Activated T-helper 2 cell treated with anti-CD3 and anti-CD28 coated beads, Interferon-gamma antibody, Interleukin-2, Interleukin-4, amounts not matched to agents 10 μg/mL and 5 μg/mL and 100 μg/mL, durations not matched to agents 14 hours and 24 hours and 36 hours (primary cell): ENCODE data around the gene TAS2R38. TPM values are rescaled to one million over a fixed set of nuclear protein-coding genes. Genes with fewer than 3 reads are reported as not detected.

ENCODE experiments used
- DNase-seq: peaks from one replicate; pipeline ENCODE4 v3.0.0; 2021; ENCODE audit warnings: low spot score
- H3K27ac Mint-ChIP-seq: one replicate; pipeline ENCODE4 v1.8.0; 2021; ENCODE audit warnings: mixed read lengths
- H3K27me3 Mint-ChIP-seq: one replicate; pipeline ENCODE4 v1.8.0; 2021; ENCODE audit warnings: low read depth, mixed read lengths
- H3K36me3 Mint-ChIP-seq: one replicate; pipeline ENCODE4 v1.8.0; 2021; ENCODE audit warnings: low read depth, mixed read lengths
- H3K4me1 Mint-ChIP-seq: one replicate; pipeline ENCODE4 v1.8.0; 2021; ENCODE audit warnings: low read depth, mixed read lengths
- H3K4me3 Mint-ChIP-seq: one replicate; pipeline ENCODE4 v1.8.0; 2021; ENCODE audit warnings: low read depth, mild to moderate bottlenecking, moderate library complexity, mixed read lengths
- H3K9me3 Mint-ChIP-seq: one replicate; pipeline ENCODE4 v1.8.0; 2021; ENCODE audit warnings: mixed read lengths
- intact Hi-C: fragments of 100-400 bp; cut with micrococcal nuclease; formaldehyde crosslinking; loops from one replicate; pipeline ENCODE4 v1.15.1; 2023
- total RNA-seq: library from RNA; stranded (reverse); gene quantifications from 2 replicates; pipeline ENCODE4 v1.2.3, GENCODE V29; 2022

TAS2R38 gene
- total RNA-seq, 1 donor from 2014 or later: not detected

DNA sequence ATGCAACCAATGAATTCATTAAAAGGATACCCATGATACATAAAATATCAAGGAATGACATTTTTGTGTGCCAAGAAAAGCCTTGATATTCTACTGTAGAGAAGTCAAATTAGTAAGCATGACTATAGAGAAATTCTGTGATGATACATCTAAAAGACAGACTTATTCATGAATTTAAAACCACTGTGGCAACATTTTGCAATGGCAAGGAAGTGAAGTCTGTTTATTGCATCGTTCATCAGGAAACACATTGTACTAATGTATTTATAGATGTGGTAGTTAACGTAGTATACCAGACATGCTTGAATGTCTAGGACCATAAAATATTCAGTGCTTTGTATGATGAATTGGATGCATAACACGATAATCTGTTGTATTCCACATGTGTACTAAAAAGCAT, 17.5 kb downstream of the TAS2R38 start:
- H3K9me3 Mint-ChIP-seq: no peaks in the 10 kb centered on the region
- no peaks in the 10 kb centered on the region for H3K27me3 Mint-ChIP-seq
- DNase-seq: no peak
- intact Hi-C loops: no loop called here
- no peak overlapping the region for H3K27ac Mint-ChIP-seq
- H3K4me1 Mint-ChIP-seq: no peaks in the 10 kb centered on the region
- no peaks in the 10 kb centered on the region for H3K36me3 Mint-ChIP-seq
- no peak overlapping the region for H3K4me3 Mint-ChIP-seq

DNA sequence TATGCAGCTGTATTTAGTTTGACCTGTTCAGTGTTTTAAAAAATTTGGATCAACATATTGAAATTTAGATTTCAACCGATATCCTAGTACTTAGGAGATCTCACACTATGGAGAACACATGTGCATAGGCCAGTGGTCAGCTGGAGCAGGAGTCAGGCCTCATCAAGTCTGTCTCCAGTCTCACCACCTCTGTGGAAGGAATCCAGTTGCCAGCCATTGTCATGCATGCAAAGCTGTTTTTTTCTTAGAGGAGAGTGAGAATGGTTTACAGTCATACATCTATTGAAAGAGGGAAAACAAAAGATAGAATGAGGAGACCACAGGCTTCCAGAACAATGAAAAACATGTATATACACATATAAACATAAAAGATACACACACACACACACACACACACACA, 19.2 kb downstream of the TAS2R38 start:
- no peak for DNase-seq
- Mint-ChIP-seq H3K4me1 (no peaks in the 10 kb centered on the region), H3K9me3 (no peaks in the 10 kb centered on the region), H3K4me3 (no peak overlapping the region), H3K27me3 (no peaks in the 10 kb centered on the region), H3K27ac (no peak overlapping the region), H3K36me3 (no peaks in the 10 kb centered on the region)
- intact Hi-C loops: no loop called here

DNA sequence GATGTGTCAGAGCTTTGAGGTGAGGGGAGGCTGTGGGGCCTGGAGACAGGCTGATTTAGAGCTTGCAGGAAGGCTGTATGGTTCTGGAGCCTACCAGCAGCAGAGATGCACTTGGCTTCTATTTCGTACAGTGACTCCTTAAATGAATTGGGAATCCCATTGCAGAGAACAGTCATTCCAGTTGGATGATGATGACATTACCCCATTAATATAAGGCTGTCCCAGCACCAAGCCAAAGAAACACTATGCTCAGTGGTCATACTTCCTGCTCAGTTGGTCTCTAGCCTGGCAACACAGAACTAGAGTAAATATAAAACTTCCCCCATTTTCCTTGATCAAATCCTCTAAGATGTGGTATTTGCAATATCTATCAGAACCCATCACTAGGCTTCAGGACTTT, 21.1 kb downstream of the TAS2R38 start:
- Mint-ChIP-seq H3K9me3 (no peaks in the 10 kb centered on the region), H3K27me3 (no peaks in the 10 kb centered on the region), H3K4me1 (no peaks in the 10 kb centered on the region), H3K27ac (no peak overlapping the region), H3K4me3 (no peak overlapping the region), H3K36me3 (no peaks in the 10 kb centered on the region)
- no peak for DNase-seq
- intact Hi-C loops: no loop called here

DNA sequence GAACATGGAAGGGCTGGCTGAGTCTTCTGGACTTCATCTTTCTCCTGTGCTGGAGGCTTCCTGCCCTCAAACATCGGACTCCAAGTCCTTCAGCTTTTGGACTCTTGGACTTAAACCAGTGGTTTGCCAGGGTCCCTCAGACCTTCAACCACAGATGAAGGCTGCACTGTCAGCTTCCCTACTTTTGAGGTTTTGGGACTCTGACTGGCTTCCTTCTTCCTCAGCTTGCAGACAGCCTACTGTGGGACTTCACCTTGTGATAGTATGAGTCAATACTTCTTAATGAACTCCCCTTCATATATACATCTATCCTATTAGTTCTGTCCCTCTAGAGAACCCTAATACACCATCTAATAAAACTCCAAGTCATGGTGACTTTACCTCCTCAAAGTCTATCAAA, 22.8 kb downstream of the TAS2R38 start:
- H3K27me3 Mint-ChIP-seq: no peaks in the 10 kb centered on the region
- no peaks in the 10 kb centered on the region for H3K9me3 Mint-ChIP-seq
- no peak overlapping the region for H3K27ac Mint-ChIP-seq

DNA sequence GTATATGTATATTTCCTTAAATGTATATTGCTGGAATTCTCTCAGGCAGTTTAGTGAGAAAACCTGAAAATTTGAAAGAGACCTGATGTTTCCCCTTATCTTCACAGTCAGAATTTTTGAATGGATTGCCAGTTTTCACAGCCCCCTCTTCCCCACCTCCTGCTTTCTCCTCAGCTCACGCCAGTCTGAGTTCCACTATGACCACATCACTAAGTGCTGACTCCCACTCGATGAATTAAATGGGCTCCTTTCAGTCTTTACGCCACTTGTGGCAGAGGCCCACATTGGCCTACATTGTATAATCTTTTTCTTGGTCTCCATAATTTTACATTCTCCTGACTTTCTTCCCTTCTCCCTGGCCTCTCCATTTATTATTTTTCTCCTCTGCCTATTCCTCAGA, 23.7 kb downstream of the TAS2R38 start:
- Mint-ChIP-seq H3K4me1 (no peaks in the 10 kb centered on the region), H3K4me3 (no peak overlapping the region), H3K27me3 (no peaks in the 10 kb centered on the region), H3K36me3 (no peaks in the 10 kb centered on the region), H3K9me3 (no peaks in the 10 kb centered on the region), H3K27ac (no peak overlapping the region)
- intact Hi-C loops: no loop called here
- no peak for DNase-seq

More for the DNA sequence above, 22.8 kb downstream of the TAS2R38 start:
- Mint-ChIP-seq H3K4me3 (no peak overlapping the region), H3K36me3 (no peaks in the 10 kb centered on the region), H3K4me1 (no peaks in the 10 kb centered on the region)
- intact Hi-C loops: no loop called here
- no peak for DNase-seq

DNA sequence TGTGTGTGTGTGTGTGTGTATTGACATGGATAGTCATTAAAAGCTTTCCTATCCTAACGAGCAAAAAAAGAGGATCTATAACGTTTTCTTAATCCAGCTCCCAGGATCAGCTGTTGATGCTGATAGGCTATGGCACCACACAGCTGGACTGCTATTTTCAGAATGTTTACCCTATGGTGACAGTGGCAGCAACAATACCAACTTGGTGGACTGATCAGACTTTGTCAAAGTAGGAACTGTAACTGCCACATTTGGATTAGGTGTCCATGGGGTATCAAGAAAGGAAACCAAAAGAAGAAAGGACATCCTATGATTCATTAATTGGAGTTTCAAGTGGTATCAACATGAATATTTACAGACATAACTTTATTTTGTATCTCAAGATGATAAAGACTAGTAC, 24.1 kb downstream of the TAS2R38 start:
- Mint-ChIP-seq H3K4me3 (no peak overlapping the region), H3K36me3 (no peaks in the 10 kb centered on the region), H3K4me1 (no peaks in the 10 kb centered on the region), H3K27ac (no peak overlapping the region), H3K9me3 (no peaks in the 10 kb centered on the region), H3K27me3 (no peaks in the 10 kb centered on the region)
- intact Hi-C loops: no loop called here
- no peak for DNase-seq

DNA sequence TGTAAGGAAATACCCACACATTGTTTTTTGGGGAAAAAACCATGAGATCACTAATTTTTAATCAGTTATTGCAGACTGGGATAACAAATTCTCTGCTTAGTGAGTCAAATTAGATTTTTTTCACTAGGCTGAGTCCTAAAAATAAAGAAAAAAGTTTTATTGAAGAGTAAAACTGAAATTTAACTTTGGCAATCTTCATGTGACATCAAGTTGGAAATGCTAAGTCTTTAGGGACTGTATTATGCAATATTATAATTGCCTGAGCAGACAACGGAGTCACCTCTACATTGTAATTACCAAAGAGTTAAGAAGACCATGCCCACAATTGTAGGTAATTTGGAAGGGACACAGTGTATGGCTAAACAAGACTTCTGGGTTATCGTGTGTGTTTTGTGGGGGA, 24.6 kb downstream of the TAS2R38 start:
- intact Hi-C loops: no loop called here
- Mint-ChIP-seq H3K27ac (no peak overlapping the region), H3K9me3 (no peaks in the 10 kb centered on the region), H3K4me1 (no peaks in the 10 kb centered on the region), H3K36me3 (no peaks in the 10 kb centered on the region), H3K4me3 (no peak overlapping the region), H3K27me3 (no peaks in the 10 kb centered on the region)
- DNase-seq: no peak

DNA sequence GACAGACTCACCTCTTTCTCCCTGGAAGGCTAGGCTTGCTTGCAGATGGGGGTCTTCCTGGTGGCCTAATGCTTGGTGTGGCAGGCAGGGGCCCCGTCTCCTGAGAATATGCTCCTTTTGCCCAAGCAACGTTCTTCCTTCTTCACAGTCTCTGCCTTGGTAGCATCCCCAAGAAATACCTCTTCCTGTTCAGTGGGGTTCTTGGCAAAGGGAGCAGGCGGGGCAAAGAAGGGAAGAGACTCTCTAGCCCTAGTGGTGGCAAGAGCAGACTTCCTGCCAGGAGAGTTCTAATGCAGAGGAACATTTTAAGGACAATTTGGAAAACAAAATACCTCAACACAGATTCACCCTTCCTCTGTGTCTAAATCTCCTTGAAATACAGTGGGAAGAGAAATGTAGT, 26.8 kb downstream of the TAS2R38 start, which contains the start of gene CLEC5A:
CLEC5A (minus strand) TSS at position 179 of the 400 bp plus-strand sequence. CDS start 682 bp downstream, outside the sequence.
- intact Hi-C loops: no loop called here
- no peaks in the 10 kb centered on the region for H3K27me3 Mint-ChIP-seq
- H3K9me3 Mint-ChIP-seq: no peaks in the 10 kb centered on the region
- no peak for DNase-seq
- H3K27ac Mint-ChIP-seq: no peak within 1 kb of the TSS
- H3K36me3 Mint-ChIP-seq: no peaks in the 10 kb centered on the region
- H3K4me1 Mint-ChIP-seq: no peaks in the 10 kb centered on the region
- H3K4me3 Mint-ChIP-seq: no peak within 1 kb of the TSS

DNA sequence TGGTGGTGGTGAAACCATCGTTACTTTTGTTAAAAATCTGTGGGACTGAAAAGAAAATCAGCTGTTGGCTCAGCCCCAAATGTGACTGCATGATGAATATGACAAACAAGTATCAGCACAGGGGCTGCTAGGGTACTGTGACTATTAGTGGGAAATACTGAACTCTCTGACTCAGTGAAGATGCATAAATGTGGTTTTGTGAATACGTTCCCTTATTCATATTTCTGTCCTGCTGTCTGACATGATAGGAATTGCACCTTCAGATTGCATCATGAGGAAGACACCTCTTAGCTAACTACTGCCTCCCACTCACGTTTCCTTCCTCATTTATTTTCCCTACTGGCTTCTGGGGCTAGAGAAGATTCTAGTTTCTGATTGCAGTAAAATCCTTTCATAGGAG, 28.2 kb downstream of the TAS2R38 start:
- no peaks in the 10 kb centered on the region for H3K4me1 Mint-ChIP-seq

DNA sequence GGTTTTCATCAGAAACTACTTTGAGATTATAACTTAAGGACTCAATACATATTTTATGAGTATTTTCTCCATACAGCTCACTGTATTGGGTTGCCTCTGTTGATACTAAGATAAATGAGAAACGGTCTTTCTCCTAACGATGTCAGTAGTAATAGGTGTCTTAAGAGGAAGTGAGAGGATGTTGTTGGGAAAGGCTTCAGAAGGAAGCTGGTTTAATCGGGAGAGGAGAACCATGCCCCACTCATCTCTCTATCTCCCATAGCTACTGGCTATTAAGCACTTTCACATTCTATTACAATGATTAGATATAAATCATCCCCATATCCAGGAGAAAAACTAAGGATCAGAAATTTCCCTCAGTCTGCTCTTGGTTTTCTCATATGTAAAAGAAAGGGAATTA, 28.8 kb downstream of the TAS2R38 start:
- H3K36me3 Mint-ChIP-seq: no peaks in the 10 kb centered on the region
- no peak overlapping the region for H3K4me3 Mint-ChIP-seq
- intact Hi-C loops: no loop called here
- peaks cover 16% of the 10 kb centered on the region for H3K9me3 Mint-ChIP-seq
- H3K27ac Mint-ChIP-seq: no peak overlapping the region
- no peaks in the 10 kb centered on the region for H3K4me1 Mint-ChIP-seq
- no peaks in the 10 kb centered on the region for H3K27me3 Mint-ChIP-seq
- DNase-seq: no peak

More for the DNA sequence above, 28.2 kb downstream of the TAS2R38 start:
- Mint-ChIP-seq H3K36me3 (no peaks in the 10 kb centered on the region), H3K27ac (no peak overlapping the region), H3K4me3 (no peak overlapping the region), H3K9me3 (peaks cover 11% of the 10 kb centered on the region), H3K27me3 (no peaks in the 10 kb centered on the region)
- intact Hi-C loops: no loop called here
- DNase-seq: no peak

DNA sequence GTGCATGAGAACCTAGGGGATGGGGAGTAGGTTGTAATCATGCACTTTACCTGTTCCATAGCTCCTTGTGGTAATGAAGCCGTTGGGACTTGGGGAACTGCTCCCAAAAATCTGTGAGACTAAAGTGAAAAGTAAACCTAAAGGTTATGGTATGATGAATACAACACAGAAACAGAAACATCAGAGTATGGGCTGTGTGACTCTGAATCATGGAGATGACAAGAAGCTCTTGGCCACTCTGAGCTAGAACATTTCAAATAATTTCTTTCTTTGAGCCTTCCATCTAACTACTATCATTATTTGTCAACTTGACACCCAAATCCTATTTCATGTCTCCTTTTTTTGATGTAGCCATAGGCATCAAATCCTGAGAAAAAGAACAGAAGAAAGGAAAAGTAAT, 29.7 kb downstream of the TAS2R38 start:
- H3K4me1 Mint-ChIP-seq: no peaks in the 10 kb centered on the region
- no peak overlapping the region for H3K4me3 Mint-ChIP-seq
- no peak overlapping the region for H3K27ac Mint-ChIP-seq
- H3K36me3 Mint-ChIP-seq: no peaks in the 10 kb centered on the region
- H3K9me3 Mint-ChIP-seq: peaks cover 22% of the 10 kb centered on the region
- intact Hi-C loops: no loop called here
- no peaks in the 10 kb centered on the region for H3K27me3 Mint-ChIP-seq
- no peak for DNase-seq

DNA sequence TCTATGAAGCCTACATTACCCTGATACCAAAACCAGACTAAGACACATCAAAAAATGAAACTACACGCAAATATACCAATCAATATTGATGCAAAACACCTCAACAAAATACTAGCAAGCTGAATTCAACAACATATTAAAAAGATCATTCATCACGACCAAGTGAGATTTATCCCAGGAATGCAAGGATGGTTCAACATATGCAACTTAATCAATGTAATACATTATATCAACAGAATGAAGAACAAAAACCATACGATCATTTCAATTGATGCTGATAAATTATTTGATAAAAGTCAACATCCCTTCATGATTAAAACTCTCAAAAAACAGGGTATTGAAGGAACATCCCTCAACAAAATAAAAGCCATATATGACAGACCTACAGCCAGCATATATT, 32.5 kb downstream of the TAS2R38 start:
- Mint-ChIP-seq H3K27ac (no peak overlapping the region), H3K27me3 (no peaks in the 10 kb centered on the region), H3K36me3 (no peaks in the 10 kb centered on the region), H3K4me1 (no peaks in the 10 kb centered on the region), H3K4me3 (no peak overlapping the region), H3K9me3 (peaks cover 26% of the 10 kb centered on the region)
- intact Hi-C loops: no loop called here
- DNase-seq: no peak

DNA sequence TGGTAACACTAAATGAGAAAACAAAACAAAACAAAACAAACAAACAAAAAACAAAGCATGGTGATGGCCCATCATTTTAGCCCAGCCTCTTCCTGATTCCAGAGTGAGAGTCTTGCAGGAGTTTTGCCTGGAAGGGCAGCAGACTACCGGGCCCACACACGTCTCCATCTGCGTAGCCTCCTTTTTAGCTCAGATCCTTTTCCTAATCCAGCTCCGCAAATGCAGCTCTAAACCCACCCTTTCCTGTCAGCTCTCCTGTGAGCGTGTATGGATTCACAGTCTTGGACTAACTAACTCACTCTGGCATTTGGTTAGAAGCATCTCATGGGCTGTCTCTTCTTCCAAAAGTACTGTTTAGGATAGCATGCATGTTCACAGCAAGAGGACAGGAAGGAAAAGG, 43.4 kb downstream of the TAS2R38 start:
- no peak for DNase-seq
- intact Hi-C loops: no loop called here
- Mint-ChIP-seq H3K4me1 (no peaks in the 10 kb centered on the region), H3K4me3 (no peak overlapping the region), H3K27ac (no peak overlapping the region), H3K27me3 (no peaks in the 10 kb centered on the region), H3K36me3 (no peaks in the 10 kb centered on the region), H3K9me3 (peaks cover 3% of the 10 kb centered on the region)

DNA sequence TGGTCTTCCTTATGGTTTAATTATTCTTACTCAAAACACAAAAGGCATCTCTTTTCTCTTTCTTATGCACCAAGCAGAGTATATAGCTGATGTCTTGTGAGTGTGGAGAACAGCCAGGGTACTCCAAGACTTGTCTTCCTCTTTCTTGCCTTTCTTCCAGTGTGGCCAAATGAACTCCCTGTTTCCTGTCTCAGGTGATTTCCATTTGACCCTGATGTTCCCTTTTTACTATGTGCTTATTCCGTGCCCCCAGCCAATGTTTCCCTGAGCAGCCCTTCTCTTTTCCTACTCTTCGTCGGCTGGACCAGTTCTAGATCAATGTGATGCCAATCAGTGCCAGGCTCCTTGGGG, 44.8 kb downstream of the TAS2R38 start:
- H3K36me3 Mint-ChIP-seq: no peaks in the 10 kb centered on the region
- H3K27ac Mint-ChIP-seq: no peak overlapping the region
- H3K9me3 Mint-ChIP-seq: peaks cover 3% of the 10 kb centered on the region
- intact Hi-C loops: no loop called here
- no peaks in the 10 kb centered on the region for H3K27me3 Mint-ChIP-seq
- DNase-seq: no peak
- H3K4me3 Mint-ChIP-seq: no peak overlapping the region
- H3K4me1 Mint-ChIP-seq: no peaks in the 10 kb centered on the region
